GM12878 (cell line): Measurements from ENCODE around the gene EEF1AKMT2. TPM values are rescaled to one million over a fixed set of nuclear protein-coding genes. Genes with fewer than 3 reads are reported as not detected.

Experiments used
- ATF3 ChIP-seq: IDR thresholded peaks from 2 replicates; pipeline ENCODE4 v1.6.1; 2011; ENCODE audit warnings: low read depth, mild to moderate bottlenecking, low read length, moderate library complexity, borderline replicate concordance; ENCODE audit errors: extremely low read depth
- ATF7 ChIP-seq: fragments of 450-650 bp; IDR thresholded peaks from 2 replicates; pipeline ENCODE4 v1.6.1; 2016; ENCODE audit warnings: low read depth, mild to moderate bottlenecking
- BCL11A ChIP-seq: IDR thresholded peaks from 2 replicates; pipeline ENCODE4 v1.6.1; 2011; ENCODE audit warnings: low read depth, low read length
- BCL3 ChIP-seq: IDR thresholded peaks from 2 replicates; pipeline ENCODE4 v1.6.1; 2011; ENCODE audit warnings: borderline replicate concordance, low read depth, mild to moderate bottlenecking, moderate library complexity, low read length; ENCODE audit not compliant: insufficient read depth, poor library complexity, severe bottlenecking
- CHD2 ChIP-seq: IDR thresholded peaks from 2 replicates; pipeline ENCODE4 v1.6.1; 2011; ENCODE audit warnings: low read depth, low read length, improper control_type of control experiment, borderline replicate concordance
- CREB1 ChIP-seq: IDR thresholded peaks from 2 replicates; pipeline ENCODE4 v1.6.1; 2012; ENCODE audit warnings: low read depth, mild to moderate bottlenecking, inconsistent platforms
- EED ChIP-seq: sonication (generic); IDR thresholded peaks from 2 replicates; pipeline ENCODE4 v1.6.1; 2016; ENCODE audit warnings: antibody characterized with exemption, low read depth
- KLF5 ChIP-seq: fragments of 450-650 bp; IDR thresholded peaks from 2 replicates; pipeline ENCODE4 v1.6.1; 2014; ENCODE audit warnings: mild to moderate bottlenecking; ENCODE audit not compliant: partially characterized antibody
- NBN ChIP-seq: fragments of 450-650 bp; IDR thresholded peaks from 2 replicates; pipeline ENCODE4 v1.6.1; 2016
- NFYA ChIP-seq: IDR thresholded peaks from 2 replicates; pipeline ENCODE4 v1.6.1; 2011; ENCODE audit warnings: low read depth, mild to moderate bottlenecking, low read length, improper control_type of control experiment, borderline replicate concordance
- PAX5 ChIP-seq: IDR thresholded peaks from 2 replicates; pipeline ENCODE4 v1.6.1; 2011; ENCODE audit warnings: low read depth, low read length, borderline replicate concordance
- PBX3 ChIP-seq: IDR thresholded peaks from 2 replicates; pipeline ENCODE4 v1.6.1; 2011; ENCODE audit warnings: mild to moderate bottlenecking, low read depth, low read length, moderate library complexity; ENCODE audit not compliant: insufficient replicate concordance
- POLR2A ChIP-seq: IDR thresholded peaks from 2 replicates; pipeline ENCODE4 v1.6.1; 2011; ENCODE audit warnings: low read depth, mild to moderate bottlenecking, low read length
- POU2F2 ChIP-seq: IDR thresholded peaks from 3 replicates; pipeline ENCODE4 v1.6.1; 2011; ENCODE audit warnings: low read depth, mild to moderate bottlenecking, low read length, borderline replicate concordance
- RUNX3 ChIP-seq: IDR thresholded peaks from 2 replicates; pipeline ENCODE4 v1.6.1; 2012; ENCODE audit warnings: low read length, inconsistent platforms
- SMARCA5 ChIP-seq: fragments of 450-650 bp; IDR thresholded peaks from 2 replicates; pipeline ENCODE4 v1.6.1; 2017; ENCODE audit warnings: mild to moderate bottlenecking
- SRF ChIP-seq, 2 experiments: IDR thresholded peaks; 2 replicates each; pipeline ENCODE4 v1.6.1; 2011; ENCODE audit warnings: low read depth in 2 of 2, low read length in 2 of 2, mild to moderate bottlenecking in 1 of 2, moderate library complexity in 1 of 2
- SUPT20H ChIP-seq: IDR thresholded peaks from 2 replicates; pipeline ENCODE4 v1.6.1; 2011; ENCODE audit warnings: low read depth, mild to moderate bottlenecking, low read length, moderate library complexity, borderline replicate concordance; ENCODE audit not compliant: control insufficient read depth
- TBL1XR1 ChIP-seq: IDR thresholded peaks from 2 replicates; pipeline ENCODE4 v1.6.1; 2012; ENCODE audit warnings: low read depth, low read length, improper control_type of control experiment
- USF2 ChIP-seq: IDR thresholded peaks from 2 replicates; pipeline ENCODE4 v1.6.1; 2011; ENCODE audit warnings: low read depth, low read length, improper control_type of control experiment, borderline replicate concordance
- ZNF207 ChIP-seq: fragments of 450-650 bp; IDR thresholded peaks from 2 replicates; pipeline ENCODE4 v1.6.1; 2014; ENCODE audit warnings: antibody characterized with exemption, mild to moderate bottlenecking, borderline replicate concordance
- ZNF592 ChIP-seq: fragments of 450-650 bp; IDR thresholded peaks from 2 replicates; pipeline ENCODE4 v1.6.1; 2017; ENCODE audit warnings: mild to moderate bottlenecking, moderate library complexity
- polyA plus RNA-seq, 11 experiments: library from polyadenylated mRNA; depleted of rRNA in 4 of 11; unstranded in 6 of 11; stranded (reverse) in 5 of 11; fragments of >200 nt; fragmentation: Nextera tagmentation in 4 of 11; fragmentation: Illumina TruSeq in 1 of 11; extraction: Ambion mirVana in 4 of 11; extraction: Trizol in 1 of 11; gene quantifications; 1 replicate in 1 of 11; 2 replicates in 10 of 11; pipeline versions ENCODE4 v1.2.1 to v1.2.3, GENCODE V29; 2011 to 2016; ENCODE audit warnings: inconsistent platforms in 2 of 11, missing spikeins in 2 of 11, low read depth in 1 of 11
- total RNA-seq, 4 experiments: library from RNA; depleted of rRNA in 3 of 4; stranded (reverse); fragments of >200 nt in 3 of 4; fragmentation: Illumina TruSeq in 1 of 4; extraction: Trizol in 1 of 4; gene quantifications; 2 replicates each; pipeline versions ENCODE4 v1.2.1 to v1.2.3, GENCODE V29; 2013 to 2021

The EEF1AKMT2 gene
- total and polyA plus RNA-seq, 10 of the 15 experiments (the other 5 are each of a cell fraction or from before 2014, with no cell fraction given): 9.1 to 29.3 (median 23.6) TPM

GRCh38 chr10:124722798-124723783, 68.6 kb downstream of the EEF1AKMT2 start (continued):
- TF ChIP-seq USF2: no peak
- TF ChIP-seq PAX5: peak; percentile 93
- TF ChIP-seq EED: peak; percentile 46; the same call in 1 of the 2 replicates
- peak; percentile 16 for TF ChIP-seq BCL3
- TF ChIP-seq RUNX3: peak; percentile 62
- TF ChIP-seq ZNF592: no peak
- TF ChIP-seq CHD2: 0 out of 2 replicates have a peak, but pooled peaks have one; percentile 20
- TF ChIP-seq PBX3: no peak
- peak; percentile 14; the same call in 1 of the 2 replicates for TF ChIP-seq BCL11A
- no peak for TF ChIP-seq SRF (IDR thresholded peaks at IDR 0.05; ENCODE audit: low read depth in 2 of 2, low read length in 2 of 2)
- TF ChIP-seq SMARCA5: peak; percentile 99
- peak; percentile 51 for TF ChIP-seq KLF5
- TF ChIP-seq ZNF207: peak; percentile 73
- TF ChIP-seq NFYA: no peak
- no peak for TF ChIP-seq SUPT20H
- TF ChIP-seq ATF3: no peak
- TF ChIP-seq CREB1: 0 out of 2 replicates have a peak, but pooled peaks have one; percentile 22
- TF ChIP-seq TBL1XR1: peak; percentile 30; the same call in 1 of the 2 replicates
- TF ChIP-seq NBN: peak; percentile 79
- TF ChIP-seq POLR2A: peak; percentile 73
- peak; percentile 43; the same call in 1 of the 3 replicates for TF ChIP-seq POU2F2
- peak; percentile 84 for TF ChIP-seq ATF7
